Stimulated activated CD8-positive, alpha-beta memory T cell treated with anti-CD3 and anti-CD28 coated beads, Interleukin-2, amount 100 ng/mL, for 1 hour (primary cell): ENCODE measurements around the gene COL25A1.

Source experiments
- DNase-seq, 2 donors: peaks; one replicate each; pipeline ENCODE4 v3.0.0-alpha.2; 2020; ENCODE audit warnings: low read depth in 2 of 2

The COL25A1 gene

GRCh38 chr4:108762559-108763225 is 539.8 kb downstream of the COL25A1 start, which contains the start of gene ETNPPL:
ETNPPL (minus strand) TSS chr4:108763053; CDS start chr4:108762898, 155 bp downstream.
- DNase-seq, result no peak
